ENCODE measurements around the gene TPCN1.

The TPCN1 gene

GRCh38 chr12:113253532-113254285 lies 32.4 kb downstream of the TPCN1 start:
- H3K36me3 ChIP-seq (ENCODE audit: insufficient read depth, low read length): no peaks in the 10 kb centered on the region
- H3K4me3 ChIP-seq (ENCODE audit: low read length): no peak overlapping the region
- no peak overlapping the region for H2AFZ ChIP-seq (ENCODE audit: low read depth, low read length)
- H3K4me1 ChIP-seq (ENCODE audit: insufficient read depth, low read length): no peaks in the 10 kb centered on the region
- H3K27me3 ChIP-seq (ENCODE audit: insufficient read depth, low read length): no peaks in the 10 kb centered on the region
- H3K9me3 ChIP-seq (ENCODE audit: low read length): no peaks in the 10 kb centered on the region

GRCh38 chr12:113254298-113254697 lies 33.0 kb downstream of the TPCN1 start:
- no peak overlapping the region for H3K4me3 ChIP-seq (ENCODE audit: low read length)
- H2AFZ ChIP-seq (ENCODE audit: low read depth, low read length): no peak overlapping the region
- no peaks in the 10 kb centered on the region for H3K36me3 ChIP-seq (ENCODE audit: insufficient read depth, low read length)
- H3K4me1 ChIP-seq (ENCODE audit: insufficient read depth, low read length): no peaks in the 10 kb centered on the region
- H3K27me3 ChIP-seq (ENCODE audit: insufficient read depth, low read length): no peaks in the 10 kb centered on the region
- no peaks in the 10 kb centered on the region for H3K9me3 ChIP-seq (ENCODE audit: low read length)

DNA sequence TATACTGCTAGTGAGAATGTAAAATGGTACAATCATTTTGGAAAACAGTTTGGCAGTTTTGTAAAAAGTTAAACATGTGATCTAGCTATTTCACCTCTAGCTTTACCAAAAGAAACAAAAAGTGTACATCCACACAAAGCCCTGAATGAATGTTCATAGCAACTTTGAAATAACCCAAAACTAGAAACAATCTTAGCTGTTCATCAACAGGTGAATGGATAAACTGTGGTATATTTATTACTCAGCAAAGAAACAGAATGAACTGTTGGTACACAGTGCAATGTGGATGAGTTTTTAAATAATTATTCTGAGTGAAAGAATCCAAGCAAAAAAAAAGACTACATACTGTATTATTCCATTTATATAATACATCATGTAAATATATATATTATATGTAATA lies 36.3 kb downstream of the TPCN1 start:
- H3K27me3 ChIP-seq (ENCODE audit: insufficient read depth, low read length): no peaks in the 10 kb centered on the region
- no peaks in the 10 kb centered on the region for H3K4me1 ChIP-seq (ENCODE audit: insufficient read depth, low read length)

DNA sequence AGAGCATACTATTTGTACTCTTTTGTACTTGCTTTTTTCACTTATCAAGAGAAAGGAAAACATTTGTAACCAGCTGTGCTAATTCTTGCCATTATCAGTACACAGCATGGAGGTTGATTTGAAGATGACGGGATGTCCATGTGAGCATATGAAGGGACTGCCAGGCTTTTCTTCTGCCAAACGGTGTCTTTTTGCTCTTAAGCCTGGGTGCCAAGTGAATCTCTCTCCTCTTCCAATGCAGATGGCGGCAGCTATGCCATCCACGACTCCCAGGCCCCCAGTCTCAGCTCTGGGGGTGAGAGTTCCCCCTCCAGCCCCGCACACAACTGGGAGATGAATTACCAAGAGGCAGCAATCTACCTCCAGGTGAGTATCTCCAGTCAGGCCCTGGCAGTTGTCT lies 38.9 kb downstream of the TPCN1 start:
- H3K9me3 ChIP-seq (ENCODE audit: low read length): no peaks in the 10 kb centered on the region
- H3K27me3 ChIP-seq (ENCODE audit: insufficient read depth, low read length): no peaks in the 10 kb centered on the region
- no peak overlapping the region for H3K4me3 ChIP-seq (ENCODE audit: low read length)
- H3K4me1 ChIP-seq (ENCODE audit: insufficient read depth, low read length): no peaks in the 10 kb centered on the region
- no peaks in the 10 kb centered on the region for H3K36me3 ChIP-seq (ENCODE audit: insufficient read depth, low read length)
- no peak overlapping the region for H2AFZ ChIP-seq (ENCODE audit: low read depth, low read length)

More for the DNA sequence above, 36.3 kb downstream of the TPCN1 start:
- Histone ChIP-seq H3K4me3 (ENCODE audit: low read length) (no peak overlapping the region), H3K36me3 (ENCODE audit: insufficient read depth, low read length) (no peaks in the 10 kb centered on the region), H3K9me3 (ENCODE audit: low read length) (no peaks in the 10 kb centered on the region), H2AFZ (ENCODE audit: low read depth, low read length) (no peak overlapping the region)

- Histone ChIP-seq H3K4me3 (ENCODE audit: low read length) (no peak overlapping the region), H3K27me3 (ENCODE audit: insufficient read depth, low read length) (no peaks in the 10 kb centered on the region), H3K4me1 (ENCODE audit: insufficient read depth, low read length) (no peaks in the 10 kb centered on the region), H2AFZ (ENCODE audit: low read depth, low read length) (no peak overlapping the region), H3K9me3 (ENCODE audit: low read length) (no peaks in the 10 kb centered on the region), H3K36me3 (ENCODE audit: insufficient read depth, low read length) (no peaks in the 10 kb centered on the region)
Measured at GRCh38 chr12:113260636-113261300, 39.5 kb downstream of the TPCN1 start.

DNA sequence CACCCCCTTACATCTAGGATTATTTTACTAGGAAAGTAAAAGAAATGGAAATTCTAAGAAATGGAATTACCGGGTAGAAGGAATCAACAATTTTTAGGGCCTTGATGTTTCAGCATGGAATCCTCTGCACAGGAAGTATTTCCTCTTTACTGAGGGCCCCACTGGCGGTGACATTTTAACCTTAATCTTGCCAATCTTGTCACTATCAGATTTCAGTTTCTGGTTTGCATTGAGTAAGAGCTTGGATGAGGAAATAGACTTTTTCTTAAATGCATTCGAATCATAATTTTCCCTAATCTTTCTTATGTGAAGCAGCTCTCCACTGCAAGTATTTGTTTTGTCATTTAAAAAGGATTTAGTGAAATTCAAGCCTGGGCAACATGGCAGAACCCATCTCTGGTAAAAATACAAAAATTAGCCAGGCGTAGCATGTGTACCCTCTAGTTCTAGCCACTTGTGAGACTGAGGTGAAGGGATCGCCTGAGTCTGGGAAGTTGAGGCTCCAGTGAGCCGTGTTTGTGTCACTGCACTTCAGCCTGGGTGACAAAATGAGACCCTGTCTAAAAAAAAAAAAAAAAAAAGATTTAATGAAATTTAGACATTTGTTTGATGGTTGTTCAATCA lies 40.7 kb downstream of the TPCN1 start:
- no peaks in the 10 kb centered on the region for H3K36me3 ChIP-seq (ENCODE audit: insufficient read depth, low read length)
- H3K4me1 ChIP-seq (ENCODE audit: insufficient read depth, low read length): no peaks in the 10 kb centered on the region
- no peaks in the 10 kb centered on the region for H3K9me3 ChIP-seq (ENCODE audit: low read length)
- H3K27me3 ChIP-seq (ENCODE audit: insufficient read depth, low read length): no peaks in the 10 kb centered on the region
- no peak overlapping the region for H2AFZ ChIP-seq (ENCODE audit: low read depth, low read length)
- H3K4me3 ChIP-seq (ENCODE audit: low read length): no peak overlapping the region

DNA sequence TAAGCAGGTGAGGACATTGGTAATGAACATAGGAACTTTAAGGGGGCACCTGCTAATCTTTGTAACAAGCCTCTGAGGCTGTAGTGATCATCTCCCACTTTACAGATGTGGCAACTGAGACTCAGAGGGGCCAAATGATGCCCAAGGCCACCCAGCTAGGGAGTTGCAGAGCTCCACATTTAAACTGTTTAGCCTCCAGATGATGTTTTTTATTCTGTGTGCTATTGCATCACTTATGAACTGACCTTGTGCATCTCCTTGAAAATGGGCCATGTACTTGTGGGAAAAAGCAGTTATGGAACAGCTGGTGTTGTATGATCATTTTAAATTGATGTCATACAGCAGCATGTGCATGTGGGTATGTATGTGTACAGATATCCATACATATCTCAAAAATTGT lies 41.4 kb downstream of the TPCN1 start:
- no peaks in the 10 kb centered on the region for H3K27me3 ChIP-seq (ENCODE audit: insufficient read depth, low read length)
- H3K4me1 ChIP-seq (ENCODE audit: insufficient read depth, low read length): no peaks in the 10 kb centered on the region
- no peak overlapping the region for H3K4me3 ChIP-seq (ENCODE audit: low read length)
- H3K9me3 ChIP-seq (ENCODE audit: low read length): no peaks in the 10 kb centered on the region
- H2AFZ ChIP-seq (ENCODE audit: low read depth, low read length): no peak overlapping the region
- H3K36me3 ChIP-seq (ENCODE audit: insufficient read depth, low read length): no peaks in the 10 kb centered on the region

DNA sequence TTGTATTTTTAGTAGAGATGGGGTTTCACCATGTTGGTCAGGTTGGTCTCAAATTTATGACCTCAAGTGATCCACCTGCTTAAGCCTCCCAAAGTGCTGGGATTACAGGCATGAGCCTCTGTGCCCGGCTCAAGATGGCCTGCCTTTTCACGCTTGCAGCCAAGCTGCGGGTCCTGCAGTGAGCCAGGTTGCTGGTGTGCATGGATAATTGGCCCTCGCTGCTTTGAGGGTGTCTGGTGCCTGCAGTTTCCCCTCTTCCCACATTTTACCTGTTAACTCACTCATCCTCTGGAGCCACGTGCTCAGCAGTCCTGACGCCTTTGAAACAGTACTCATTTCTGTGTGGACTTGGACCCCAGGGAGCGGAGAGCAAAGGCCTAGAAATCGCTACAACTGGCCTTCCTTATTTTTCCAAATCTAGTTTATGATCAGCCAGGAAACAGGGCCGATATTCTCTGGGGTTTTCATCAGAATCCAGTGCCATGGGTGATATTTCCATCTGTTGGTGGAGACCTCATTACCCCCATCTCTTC lies 42.2 kb downstream of the TPCN1 start:
- Histone ChIP-seq H3K9me3 (ENCODE audit: low read length) (no peaks in the 10 kb centered on the region), H2AFZ (ENCODE audit: low read depth, low read length) (no peak overlapping the region), H3K27me3 (ENCODE audit: insufficient read depth, low read length) (no peaks in the 10 kb centered on the region), H3K36me3 (ENCODE audit: insufficient read depth, low read length) (no peaks in the 10 kb centered on the region), H3K4me1 (ENCODE audit: insufficient read depth, low read length) (no peaks in the 10 kb centered on the region), H3K4me3 (ENCODE audit: low read length) (no peak overlapping the region)

- H3K36me3 ChIP-seq (ENCODE audit: insufficient read depth, low read length): no peaks in the 10 kb centered on the region
- H3K4me1 ChIP-seq (ENCODE audit: insufficient read depth, low read length): no peaks in the 10 kb centered on the region
- no peaks in the 10 kb centered on the region for H3K9me3 ChIP-seq (ENCODE audit: low read length)
- no peak overlapping the region for H3K4me3 ChIP-seq (ENCODE audit: low read length)
- no peaks in the 10 kb centered on the region for H3K27me3 ChIP-seq (ENCODE audit: insufficient read depth, low read length)
- H2AFZ ChIP-seq (ENCODE audit: low read depth, low read length): no peak overlapping the region
Measured at GRCh38 chr12:113266106-113266895, 45.0 kb downstream of the TPCN1 start.

GRCh38 chr12:113267621-113268020 lies 46.4 kb downstream of the TPCN1 start:
- Histone ChIP-seq H3K4me3 (ENCODE audit: low read length) (no peak overlapping the region), H3K9me3 (ENCODE audit: low read length) (no peaks in the 10 kb centered on the region), H3K27me3 (ENCODE audit: insufficient read depth, low read length) (no peaks in the 10 kb centered on the region), H3K4me1 (ENCODE audit: insufficient read depth, low read length) (peaks cover 11% of the 10 kb centered on the region), H2AFZ (ENCODE audit: low read depth, low read length) (no peak overlapping the region), H3K36me3 (ENCODE audit: insufficient read depth, low read length) (no peaks in the 10 kb centered on the region)

DNA sequence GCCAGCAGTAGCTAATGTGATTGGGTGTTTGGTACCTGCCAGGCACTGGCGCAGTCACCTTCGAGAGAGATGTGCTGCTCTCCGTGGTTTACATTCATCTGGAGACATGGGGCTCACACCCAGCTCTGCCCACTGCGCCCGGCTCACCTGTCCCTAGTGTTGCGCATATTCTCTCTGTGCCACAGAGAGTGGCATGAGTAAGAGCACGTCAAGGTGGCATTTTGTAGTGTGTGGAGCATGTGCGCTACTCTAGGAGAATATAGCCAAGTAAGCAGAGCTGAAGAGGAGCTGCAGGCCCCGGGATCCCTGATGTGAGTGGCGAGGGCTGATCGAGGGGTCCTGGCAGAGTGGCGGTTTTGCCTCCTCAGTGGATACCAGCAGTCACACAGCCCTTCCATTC lies 46.9 kb downstream of the TPCN1 start:
- Histone ChIP-seq H3K9me3 (ENCODE audit: low read length) (no peaks in the 10 kb centered on the region), H3K36me3 (ENCODE audit: insufficient read depth, low read length) (no peaks in the 10 kb centered on the region), H2AFZ (ENCODE audit: low read depth, low read length) (no peak overlapping the region), H3K4me3 (ENCODE audit: low read length) (no peak overlapping the region), H3K4me1 (ENCODE audit: insufficient read depth, low read length) (peaks cover 16% of the 10 kb centered on the region), H3K27me3 (ENCODE audit: insufficient read depth, low read length) (no peaks in the 10 kb centered on the region)

GRCh38 chr12:113268621-113269020 lies 47.4 kb downstream of the TPCN1 start:
- Histone ChIP-seq H3K27me3 (ENCODE audit: insufficient read depth, low read length) (no peaks in the 10 kb centered on the region), H3K4me1 (ENCODE audit: insufficient read depth, low read length) (peaks cover 17% of the 10 kb centered on the region), H2AFZ (ENCODE audit: low read depth, low read length) (no peak overlapping the region), H3K9me3 (ENCODE audit: low read length) (no peaks in the 10 kb centered on the region), H3K36me3 (ENCODE audit: insufficient read depth, low read length) (no peaks in the 10 kb centered on the region), H3K4me3 (ENCODE audit: low read length) (no peak overlapping the region)
